ENCODE measurements around the gene SAMSN1.

DNA sequence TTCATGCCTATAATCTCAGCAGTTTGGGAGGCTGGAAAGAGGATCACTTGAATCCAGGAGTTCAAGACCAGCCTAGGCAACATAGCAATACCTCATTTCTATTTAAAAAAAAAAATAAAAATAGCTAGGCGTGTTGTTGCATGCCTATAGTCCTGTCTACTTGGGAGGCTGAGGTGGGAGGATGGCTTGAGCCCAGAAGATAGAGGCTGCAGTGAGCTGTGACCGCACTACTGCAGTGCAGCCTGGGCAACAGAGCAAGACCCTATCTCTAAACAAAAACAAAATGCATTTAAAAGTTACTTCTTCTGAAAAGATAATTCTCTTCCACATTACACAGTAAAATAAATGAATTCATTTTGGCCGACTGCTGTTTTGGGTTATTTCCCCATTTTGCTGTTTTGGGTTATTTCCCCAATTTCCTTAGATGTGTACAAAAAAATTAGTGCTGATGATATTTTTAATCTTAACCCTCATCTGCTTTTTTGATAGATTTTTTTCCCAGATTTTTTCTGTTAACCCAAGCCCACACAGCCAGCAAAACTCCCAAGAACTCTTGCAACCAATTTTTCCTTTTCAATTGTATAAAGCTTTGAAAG, 23.0 kb upstream of the SAMSN1 start:
- no peak for TF ChIP-seq EP300 (IDR thresholded peaks at IDR 0.05)
- TF ChIP-seq POLR2A (IDR thresholded peaks at IDR 0.05) = no peak
- no peak for TF ChIP-seq CTCF (IDR thresholded peaks at IDR 0.05)
- no peak for TF ChIP-seq POLR2AphosphoS5 (IDR thresholded peaks at IDR 0.05)

Data from suprapubic skin (tissue), 4 donors.